ENCODE measurements around the gene DHODH.
"Not testable (repeated sequence)": the region's sequence is repeated elsewhere in the genome, so short reads cannot be mapped to it uniquely, and the experiment has no call there.

Gene DHODH

DNA sequence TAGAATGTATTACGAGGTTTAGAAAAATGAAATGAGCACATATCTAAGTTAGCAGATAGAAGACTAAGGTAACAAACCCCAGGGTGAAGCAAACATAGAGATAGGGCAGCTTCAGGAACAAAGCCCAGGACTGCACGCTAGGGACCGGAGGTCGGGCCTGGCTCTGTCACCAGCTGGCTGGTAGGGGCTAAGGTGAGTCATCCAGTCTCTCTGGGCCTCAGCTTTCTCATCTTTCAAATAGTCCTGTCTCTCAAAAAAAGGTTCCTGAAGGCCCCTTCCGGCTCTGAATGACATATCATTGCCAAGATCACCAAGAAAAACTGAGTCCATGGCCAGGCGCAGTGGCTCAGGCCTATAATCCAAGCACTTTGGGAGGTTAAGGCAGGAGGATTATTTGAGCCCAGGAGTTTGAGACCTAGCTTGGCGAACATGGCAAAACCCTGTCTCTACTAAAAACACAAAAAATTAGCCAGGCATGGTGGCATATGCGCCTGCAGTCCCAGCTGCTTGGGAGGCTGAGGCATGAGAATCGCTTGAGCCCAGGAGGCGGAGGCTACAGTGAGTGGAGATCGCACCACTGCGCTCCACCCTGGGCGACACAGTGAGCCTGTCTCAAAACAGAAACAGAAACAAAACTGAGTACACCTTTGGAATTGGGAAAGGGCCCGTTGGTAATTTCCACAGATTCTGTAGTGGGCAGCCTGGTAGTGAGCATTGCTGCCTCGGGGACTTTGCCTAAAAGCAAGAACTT, 34.3 kb upstream of the DHODH start:
- no peak for DNase-seq
- H3K27me3 ChIP-seq (replicated peaks; ENCODE audit: control insufficient read depth, insufficient read depth, low read length, poor library complexity, severe bottlenecking): no peaks in the 10 kb centered on the region
- no peaks in the 10 kb centered on the region for H3K4me1 ChIP-seq (ENCODE audit: control insufficient read depth, insufficient read depth, low read length, poor library complexity, severe bottlenecking)
- H3K27ac ChIP-seq (ENCODE audit: insufficient read depth, low read length, poor library complexity, severe bottlenecking): no peak overlapping the region
- H3K36me3 ChIP-seq (ENCODE audit: control insufficient read depth, insufficient read depth, low read length): no peaks in the 10 kb centered on the region
- H3K4me3 ChIP-seq (ENCODE audit: insufficient read depth, low read depth, low read length, poor library complexity, severe bottlenecking): no peak overlapping the region
- H3K9me3 ChIP-seq (ENCODE audit: control insufficient read depth, low read length): no peaks in the 10 kb centered on the region

DNA sequence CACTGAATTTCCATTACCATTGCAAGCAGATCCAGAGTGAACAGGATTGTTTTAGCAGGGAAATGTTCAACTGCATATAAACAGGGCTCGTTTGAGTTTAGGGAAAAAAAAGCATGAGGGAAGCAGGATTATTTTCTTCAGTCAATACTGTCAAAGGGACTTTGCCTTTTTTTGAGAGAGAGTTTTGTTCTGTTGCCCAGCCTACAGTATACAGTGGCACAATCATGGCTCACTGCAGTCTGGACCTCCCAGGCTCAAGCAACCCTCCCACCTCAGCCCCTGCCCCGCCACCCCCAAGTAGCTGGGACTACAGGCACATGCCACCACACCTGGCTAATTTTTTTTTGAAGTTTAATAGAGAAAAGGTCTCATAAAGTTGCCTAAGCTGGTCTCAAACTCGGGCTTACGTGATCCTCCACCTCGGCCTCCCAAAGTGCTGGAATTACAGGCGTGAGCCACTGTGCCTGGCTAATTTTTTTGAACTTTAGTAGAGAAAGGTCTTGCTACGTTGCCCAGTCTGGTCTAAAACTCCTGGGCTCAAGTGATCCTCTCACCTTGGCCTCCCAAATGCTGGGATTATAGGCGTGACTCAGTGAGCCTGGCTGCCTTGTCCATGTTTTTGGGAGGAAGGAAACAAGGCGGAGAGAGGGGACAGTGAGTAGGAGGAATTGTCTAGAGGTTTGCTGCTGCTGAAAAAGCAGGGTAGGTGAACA, 23.1 kb upstream of the DHODH start:
- H3K27me3 ChIP-seq (replicated peaks; ENCODE audit: control insufficient read depth, insufficient read depth, low read length, poor library complexity, severe bottlenecking): no peaks in the 10 kb centered on the region
- DNase-seq: no peak
- no peaks in the 10 kb centered on the region for H3K4me1 ChIP-seq (ENCODE audit: control insufficient read depth, insufficient read depth, low read length, poor library complexity, severe bottlenecking)
- no peaks in the 10 kb centered on the region for H3K36me3 ChIP-seq (ENCODE audit: control insufficient read depth, insufficient read depth, low read length)
- H3K27ac ChIP-seq (ENCODE audit: insufficient read depth, low read length, poor library complexity, severe bottlenecking): no peak overlapping the region
- no peak overlapping the region for H3K4me3 ChIP-seq (ENCODE audit: insufficient read depth, low read depth, low read length, poor library complexity, severe bottlenecking)
- H3K9me3 ChIP-seq (ENCODE audit: control insufficient read depth, low read length): no peaks in the 10 kb centered on the region

DNA sequence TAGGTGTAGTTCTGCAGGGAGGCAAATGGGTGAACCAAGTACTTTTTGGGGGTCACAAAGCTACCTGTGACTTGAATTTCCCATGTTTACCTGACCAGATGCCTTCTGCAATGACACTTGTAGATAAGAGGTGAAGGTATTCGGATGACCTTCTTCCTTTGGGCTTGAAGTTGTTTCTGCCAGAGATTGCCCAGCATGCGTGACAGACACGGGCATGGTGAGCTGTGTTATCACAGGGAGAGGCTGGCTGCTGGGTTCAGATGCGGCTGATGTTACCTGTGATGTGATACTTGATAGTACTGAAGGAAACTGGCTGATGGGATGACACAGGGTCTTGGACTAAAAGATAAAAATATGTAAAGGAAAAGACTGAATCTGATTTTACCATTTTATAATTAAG, 22.4 kb upstream of the DHODH start:
- Histone ChIP-seq H3K27ac (ENCODE audit: insufficient read depth, low read length, poor library complexity, severe bottlenecking) (no peak overlapping the region), H3K4me3 (ENCODE audit: insufficient read depth, low read depth, low read length, poor library complexity, severe bottlenecking) (no peak overlapping the region), H3K9me3 (ENCODE audit: control insufficient read depth, low read length) (no peaks in the 10 kb centered on the region), H3K36me3 (ENCODE audit: control insufficient read depth, insufficient read depth, low read length) (no peaks in the 10 kb centered on the region), H3K4me1 (ENCODE audit: control insufficient read depth, insufficient read depth, low read length, poor library complexity, severe bottlenecking) (no peaks in the 10 kb centered on the region), H3K27me3 (replicated peaks; ENCODE audit: control insufficient read depth, insufficient read depth, low read length, poor library complexity, severe bottlenecking) (no peaks in the 10 kb centered on the region)
- no peak for DNase-seq

DNA sequence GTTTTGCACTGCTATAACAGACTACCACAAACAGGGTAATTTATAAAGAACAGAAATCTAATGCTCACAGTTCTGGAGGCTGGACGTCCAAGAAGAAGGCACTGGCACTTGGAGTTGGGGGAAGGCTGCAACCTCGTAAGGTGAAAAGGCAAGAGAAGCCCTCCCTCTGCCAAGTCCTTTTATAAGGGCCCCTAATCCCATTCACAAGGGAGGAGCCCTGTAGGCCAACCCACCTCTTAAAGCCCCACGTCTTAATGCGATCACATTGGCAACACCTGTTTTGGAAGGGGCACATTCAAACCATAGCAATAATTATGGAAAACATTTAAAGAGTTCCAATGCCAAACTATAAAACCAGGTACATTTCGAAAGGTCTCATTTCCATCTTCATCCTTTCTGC, 13.5 kb upstream of the DHODH start:
- Histone ChIP-seq H3K9me3 (ENCODE audit: control insufficient read depth, low read length) (no peaks in the 10 kb centered on the region), H3K27ac (ENCODE audit: insufficient read depth, low read length, poor library complexity, severe bottlenecking) (no peak overlapping the region), H3K4me1 (ENCODE audit: control insufficient read depth, insufficient read depth, low read length, poor library complexity, severe bottlenecking) (no peaks in the 10 kb centered on the region), H3K4me3 (ENCODE audit: insufficient read depth, low read depth, low read length, poor library complexity, severe bottlenecking) (no peak overlapping the region), H3K27me3 (replicated peaks; ENCODE audit: control insufficient read depth, insufficient read depth, low read length, poor library complexity, severe bottlenecking) (no peaks in the 10 kb centered on the region), H3K36me3 (ENCODE audit: control insufficient read depth, insufficient read depth, low read length) (no peaks in the 10 kb centered on the region)
- DNase-seq: no peak

DNA sequence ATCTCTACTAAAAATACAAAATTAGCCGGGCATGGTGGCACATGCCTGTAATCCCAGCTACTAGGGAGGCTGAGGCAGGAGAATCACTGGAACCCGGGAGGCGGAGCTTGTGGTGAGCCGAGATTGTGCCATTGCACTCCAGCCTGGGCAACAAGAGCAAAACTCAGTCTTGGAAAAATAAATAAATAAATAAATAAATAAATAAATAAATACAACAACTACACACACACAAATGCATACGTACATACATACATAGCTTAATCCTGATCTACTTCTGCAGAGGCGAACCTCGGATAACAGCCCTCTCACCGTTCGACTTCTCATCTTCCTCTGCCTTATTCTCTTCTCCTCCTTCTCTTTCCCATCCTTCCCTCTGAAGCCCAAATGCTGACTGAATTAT, 11.0 kb upstream of the DHODH start:
- H3K27ac ChIP-seq (ENCODE audit: insufficient read depth, low read length, poor library complexity, severe bottlenecking); H3K36me3 ChIP-seq (ENCODE audit: control insufficient read depth, insufficient read depth, low read length); DNase-seq; H3K9me3 ChIP-seq (ENCODE audit: control insufficient read depth, low read length); H3K27me3 ChIP-seq (replicated peaks; ENCODE audit: control insufficient read depth, insufficient read depth, low read length, poor library complexity, severe bottlenecking); H3K4me1 ChIP-seq (ENCODE audit: control insufficient read depth, insufficient read depth, low read length, poor library complexity, severe bottlenecking); H3K4me3 ChIP-seq (ENCODE audit: insufficient read depth, low read depth, low read length, poor library complexity, severe bottlenecking): not testable (repeated sequence)

DNA sequence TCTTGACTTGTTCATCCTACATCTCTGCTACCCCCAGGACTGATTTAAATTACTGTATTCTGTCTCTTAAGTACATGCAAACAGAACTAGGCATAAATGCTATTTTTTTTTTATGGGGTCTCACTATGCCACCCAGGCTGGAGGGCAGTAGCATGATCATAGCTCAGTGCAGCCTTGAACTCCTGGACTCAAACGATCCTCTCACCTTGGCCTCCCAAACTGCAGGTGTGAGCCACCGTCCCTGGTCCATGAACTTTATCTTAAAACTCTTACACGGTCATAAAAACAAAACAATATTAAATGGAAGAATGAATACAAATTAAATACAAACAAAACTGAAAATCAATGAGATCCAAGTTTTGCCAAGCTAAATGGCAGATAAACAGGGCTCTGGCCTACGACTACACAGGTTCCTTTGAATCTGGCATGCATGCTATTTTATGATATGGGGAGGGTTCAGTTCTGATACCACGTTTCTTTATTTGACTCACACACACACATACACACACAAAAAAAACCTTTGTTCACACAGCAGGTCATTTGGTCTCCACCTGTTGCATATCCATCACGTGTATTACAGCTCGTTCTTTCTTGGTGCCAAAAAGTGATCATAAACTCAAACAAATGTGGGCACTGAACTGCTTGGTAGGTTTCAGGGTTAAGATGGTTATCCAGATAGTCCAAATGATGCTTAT, 7.2 kb upstream of the DHODH start:
- H3K27me3 ChIP-seq (replicated peaks; ENCODE audit: control insufficient read depth, insufficient read depth, low read length, poor library complexity, severe bottlenecking): no peaks in the 10 kb centered on the region
- DNase-seq: no peak
- no peak overlapping the region for H3K27ac ChIP-seq (ENCODE audit: insufficient read depth, low read length, poor library complexity, severe bottlenecking)
- no peaks in the 10 kb centered on the region for H3K9me3 ChIP-seq (ENCODE audit: control insufficient read depth, low read length)
- H3K36me3 ChIP-seq (ENCODE audit: control insufficient read depth, insufficient read depth, low read length): no peaks in the 10 kb centered on the region
- H3K4me1 ChIP-seq (ENCODE audit: control insufficient read depth, insufficient read depth, low read length, poor library complexity, severe bottlenecking): no peaks in the 10 kb centered on the region
- no peak overlapping the region for H3K4me3 ChIP-seq (ENCODE audit: insufficient read depth, low read depth, low read length, poor library complexity, severe bottlenecking)

DNA sequence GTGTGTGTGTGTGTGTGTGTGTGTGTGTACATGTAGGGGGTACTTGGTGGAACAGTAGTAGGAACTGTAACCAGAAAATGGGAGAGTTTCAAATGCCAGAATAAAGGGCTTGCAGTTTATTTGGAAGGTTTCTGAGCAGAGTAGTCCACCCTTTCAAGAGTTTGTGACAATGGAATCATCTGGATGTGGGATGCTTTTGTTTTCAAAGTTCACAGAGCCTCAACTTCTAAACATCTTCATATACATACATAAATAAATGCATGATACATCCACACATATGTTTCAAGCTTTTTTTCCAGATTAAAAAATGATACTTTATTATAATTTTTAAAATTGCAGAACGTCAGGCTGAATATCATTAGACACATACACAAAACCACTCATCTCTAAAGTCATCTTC, 5.9 kb upstream of the DHODH start:
- no peaks in the 10 kb centered on the region for H3K36me3 ChIP-seq (ENCODE audit: control insufficient read depth, insufficient read depth, low read length)
- H3K9me3 ChIP-seq (ENCODE audit: control insufficient read depth, low read length): no peaks in the 10 kb centered on the region
- H3K27me3 ChIP-seq (replicated peaks; ENCODE audit: control insufficient read depth, insufficient read depth, low read length, poor library complexity, severe bottlenecking): no peaks in the 10 kb centered on the region
- H3K27ac ChIP-seq (ENCODE audit: insufficient read depth, low read length, poor library complexity, severe bottlenecking): no peak overlapping the region
- no peak for DNase-seq
- H3K4me3 ChIP-seq (ENCODE audit: insufficient read depth, low read depth, low read length, poor library complexity, severe bottlenecking): no peak overlapping the region
- H3K4me1 ChIP-seq (ENCODE audit: control insufficient read depth, insufficient read depth, low read length, poor library complexity, severe bottlenecking): no peaks in the 10 kb centered on the region

DNA sequence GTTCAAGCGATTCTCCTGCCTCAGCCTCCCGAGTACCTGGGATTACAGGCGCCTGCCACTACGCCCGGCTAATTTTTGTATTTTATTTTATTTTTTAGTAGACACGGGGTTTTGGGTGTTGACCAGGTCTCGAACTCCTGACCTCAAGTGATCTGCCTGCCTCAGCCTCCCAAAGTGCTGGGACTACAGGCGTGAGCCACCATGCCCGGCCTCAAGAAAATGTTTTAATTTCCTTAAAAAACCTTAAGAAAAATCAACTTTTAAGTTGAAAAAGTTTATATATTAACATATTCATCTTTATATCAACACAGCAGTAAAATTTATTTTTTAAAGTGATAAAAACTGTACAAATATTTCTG, 500 bp upstream of the DHODH start:
- not testable (repeated sequence) for H3K27ac ChIP-seq (ENCODE audit: insufficient read depth, low read length, poor library complexity, severe bottlenecking); H3K4me1 ChIP-seq (ENCODE audit: control insufficient read depth, insufficient read depth, low read length, poor library complexity, severe bottlenecking); H3K36me3 ChIP-seq (ENCODE audit: control insufficient read depth, insufficient read depth, low read length); DNase-seq; H3K27me3 ChIP-seq (replicated peaks; ENCODE audit: control insufficient read depth, insufficient read depth, low read length, poor library complexity, severe bottlenecking); H3K4me3 ChIP-seq (ENCODE audit: insufficient read depth, low read depth, low read length, poor library complexity, severe bottlenecking); H3K9me3 ChIP-seq (ENCODE audit: control insufficient read depth, low read length)

DNA sequence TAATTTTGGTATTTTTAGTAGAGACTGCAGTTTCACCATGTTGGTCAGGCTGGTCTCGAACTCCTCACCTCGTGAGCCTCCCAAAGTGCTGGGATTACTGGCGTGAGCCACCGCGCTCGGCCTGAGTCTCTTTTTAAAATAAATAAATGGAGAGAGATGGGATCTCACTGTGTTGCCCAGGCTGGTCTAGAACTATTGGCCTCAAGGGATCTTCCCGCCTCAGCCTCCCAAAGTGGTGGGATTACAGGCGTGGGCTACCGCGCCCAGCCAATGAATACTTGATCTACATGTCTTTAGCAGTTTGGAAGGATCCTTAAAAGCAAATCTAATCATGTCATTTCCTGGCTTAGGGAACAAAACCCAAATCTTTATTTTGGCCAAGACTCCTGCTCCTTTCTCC, 1.2 kb downstream of the DHODH start:
- Histone ChIP-seq H3K27ac (ENCODE audit: insufficient read depth, low read length, poor library complexity, severe bottlenecking) (no peak overlapping the region), H3K4me3 (ENCODE audit: insufficient read depth, low read depth, low read length, poor library complexity, severe bottlenecking) (no peak overlapping the region), H3K36me3 (ENCODE audit: control insufficient read depth, insufficient read depth, low read length) (peaks cover 9% of the 10 kb centered on the region), H3K9me3 (ENCODE audit: control insufficient read depth, low read length) (no peaks in the 10 kb centered on the region), H3K27me3 (replicated peaks; ENCODE audit: control insufficient read depth, insufficient read depth, low read length, poor library complexity, severe bottlenecking) (no peaks in the 10 kb centered on the region), H3K4me1 (ENCODE audit: control insufficient read depth, insufficient read depth, low read length, poor library complexity, severe bottlenecking) (no peaks in the 10 kb centered on the region)
- no peak for DNase-seq

DNA sequence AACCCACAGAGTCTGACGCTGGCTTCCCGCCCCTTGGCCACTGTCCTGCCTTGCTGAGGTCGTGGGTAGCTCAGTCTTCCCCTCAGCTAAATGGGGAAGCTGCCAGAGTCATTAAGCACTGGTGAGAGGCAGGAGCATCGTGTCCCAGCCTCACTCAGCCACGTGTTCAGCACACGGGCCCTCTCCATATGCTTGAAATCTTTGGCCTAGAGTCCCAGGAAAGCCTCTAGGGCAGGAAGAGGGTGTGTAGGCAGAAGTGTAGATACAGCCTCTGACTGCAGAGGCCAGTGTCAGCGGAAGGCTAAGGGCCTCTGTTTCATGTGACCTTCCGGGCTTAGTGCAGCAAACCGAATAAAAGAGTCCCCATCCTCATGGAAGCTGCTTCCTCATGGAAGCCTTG, 4.1 kb downstream of the DHODH start:
- H3K27ac ChIP-seq (ENCODE audit: insufficient read depth, low read length, poor library complexity, severe bottlenecking): no peak overlapping the region

More for the DNA sequence above, 4.1 kb downstream of the DHODH start:
- Histone ChIP-seq H3K4me3 (ENCODE audit: insufficient read depth, low read depth, low read length, poor library complexity, severe bottlenecking) (no peak overlapping the region), H3K9me3 (ENCODE audit: control insufficient read depth, low read length) (no peaks in the 10 kb centered on the region), H3K27me3 (replicated peaks; ENCODE audit: control insufficient read depth, insufficient read depth, low read length, poor library complexity, severe bottlenecking) (no peaks in the 10 kb centered on the region), H3K4me1 (ENCODE audit: control insufficient read depth, insufficient read depth, low read length, poor library complexity, severe bottlenecking) (no peaks in the 10 kb centered on the region), H3K36me3 (ENCODE audit: control insufficient read depth, insufficient read depth, low read length) (peaks cover 9% of the 10 kb centered on the region)
- DNase-seq: no peak

Measured in effector memory CD4-positive, alpha-beta T cell (primary cell).